C4-2B (cell line): ENCODE measurements around the gene SH3RF3.

ENCODE experiments used
- CTCF ChIP-seq: fragments of 450-650 bp; conservative IDR thresholded peaks from 2 replicates; pipeline ENCODE4 v1.5.1; 2017; ENCODE audit warnings: mild to moderate bottlenecking
- ZFX ChIP-seq: fragments of 450-650 bp; IDR thresholded peaks from 2 replicates; pipeline ENCODE4 v1.6.1; 2017

- TF ChIP-seq CTCF: no peak
- TF ChIP-seq ZFX: no peak
Measured at GRCh38 chr2:109392140-109392539, 263.1 kb downstream of the SH3RF3 start.
